ENCODE measurements around the gene MSMB. TPM values are rescaled to one million over a fixed set of nuclear protein-coding genes. Genes with fewer than 3 reads are reported as not detected.

The MSMB gene
- total RNA-seq, 1 experiment from 2014 or later: not detected

GRCh38 chr10:46048152-46048551, 2.1 kb upstream of the MSMB start:
- ChIA-PET POLR2A (no interaction called here), CTCF (interaction anchor here (1.0 kb wide), 1 partner anchor 53 kb away, joined by 3 read pairs; no protein-coding TSS in a partner anchor)
- Mint-ChIP-seq H3K4me1 (peaks cover 18% of the 10 kb centered on the region), H3K36me3 (no peaks in the 10 kb centered on the region), H3K9me3 (no peaks in the 10 kb centered on the region), H3K4me3 (no peak overlapping the region), H3K27ac (no peak overlapping the region), H3K27me3 (ENCODE audit: low read depth) (no peaks in the 10 kb centered on the region; the same call in 1 of the 2 replicates)
- TF ChIP-seq USF1 (CRISPR knock-in tag; IDR thresholded peaks at IDR 0.05) (no peak), CTCF (IDR thresholded peaks at IDR 0.05) (no peak), GABPB1 (CRISPR knock-in tag; IDR thresholded peaks at IDR 0.05) (no peak), ERG (CRISPR knock-in tag; IDR thresholded peaks at IDR 0.05) (no peak), GTF2I (CRISPR knock-in tag; conservative IDR thresholded peaks at IDR 0.05) (no peak), ETV6 (CRISPR knock-in tag; IDR thresholded peaks at IDR 0.05) (no peak), FOXP1 (CRISPR knock-in tag; IDR thresholded peaks at IDR 0.05; ENCODE audit: borderline replicate concordance) (no peak), KAT7 (CRISPR knock-in tag; IDR thresholded peaks at IDR 0.05; ENCODE audit: borderline replicate concordance) (no peak), MXD4 (CRISPR knock-in tag; IDR thresholded peaks at IDR 0.05; ENCODE audit: borderline replicate concordance) (no peak)
- peak; percentile 36 for ATAC-seq
- DNase-seq (ENCODE audit: low spot score): no peak

GRCh38 chr10:46042527-46042926, 3.5 kb downstream of the MSMB start:
- ChIA-PET CTCF (no interaction called here), POLR2A (no interaction called here)
- no peak for DNase-seq (ENCODE audit: low spot score)
- no peak overlapping the region for H3K27ac Mint-ChIP-seq
- no peaks in the 10 kb centered on the region for H3K36me3 Mint-ChIP-seq
- H3K9me3 Mint-ChIP-seq: no peaks in the 10 kb centered on the region
- no peak for ATAC-seq
- no peaks in the 10 kb centered on the region for H3K27me3 Mint-ChIP-seq (ENCODE audit: low read depth)
- no peak for TF ChIP-seq ZNF396 (CRISPR knock-in tag; IDR thresholded peaks at IDR 0.05; ENCODE audit: borderline replicate concordance)
- no peak for TF ChIP-seq NR2C2 (CRISPR knock-in tag; IDR thresholded peaks at IDR 0.05)
- no peak for TF ChIP-seq ARID4B (CRISPR knock-in tag; IDR thresholded peaks at IDR 0.05; ENCODE audit: borderline replicate concordance)
- no peak for TF ChIP-seq SMAD4 (CRISPR knock-in tag; IDR thresholded peaks at IDR 0.05)
- TF ChIP-seq IRF1 (CRISPR knock-in tag; IDR thresholded peaks at IDR 0.05): no peak
- TF ChIP-seq ZNF281 (CRISPR knock-in tag; IDR thresholded peaks at IDR 0.05): no peak
- no peak for TF ChIP-seq CREB1 (CRISPR knock-in tag; IDR thresholded peaks at IDR 0.05)
- TF ChIP-seq SMAD3 (CRISPR knock-in tag; IDR thresholded peaks at IDR 0.05; ENCODE audit: borderline replicate concordance): no peak
- no peak for TF ChIP-seq ZNF532 (CRISPR knock-in tag; IDR thresholded peaks at IDR 0.05; ENCODE audit: borderline replicate concordance)
- TF ChIP-seq TEAD4 (CRISPR knock-in tag; IDR thresholded peaks at IDR 0.05): no peak
- no peak overlapping the region for H3K4me3 Mint-ChIP-seq
- 0 out of 2 replicates have a peak, but pooled peaks cover 6% of the 10 kb centered on the region for H3K4me1 Mint-ChIP-seq
